Activated CD4-positive, alpha-beta memory T cell treated with anti-CD3 and anti-CD28 coated beads for 36 hours (primary cell): Measurements from ENCODE around the gene CD93. TPM values are rescaled to one million over a fixed set of nuclear protein-coding genes. Genes with fewer than 3 reads are reported as not detected.

Source experiments
- CTCF ChIA-PET: fragments of 350-600 bp; sonication (Branson Sonifier 250); formaldehyde crosslinking; loops from one replicate; lab custom pipeline; 2021; ENCODE audit warnings: antibody characterized with exemption, inconsistent platforms; lab: Charles Lee
- POLR2A ChIA-PET: fragments of 350-600 bp; sonication (Branson Sonifier 250); formaldehyde crosslinking; loops from one replicate; lab custom pipeline; 2021; ENCODE audit warnings: antibody characterized with exemption; lab: Charles Lee
- DNase-seq: peaks from one replicate; pipeline ENCODE4 v3.0.0-alpha.2; 2020
- H3K27ac Mint-ChIP-seq: one replicate; pipeline ENCODE4 v1.8.0; 2021; ENCODE audit warnings: mixed read lengths
- H3K27me3 Mint-ChIP-seq: one replicate; pipeline ENCODE4 v1.8.0; 2021; ENCODE audit warnings: mixed read lengths
- H3K36me3 Mint-ChIP-seq: one replicate; pipeline ENCODE4 v1.8.0; 2021; ENCODE audit warnings: mixed read lengths
- H3K4me1 Mint-ChIP-seq: one replicate; pipeline ENCODE4 v1.8.0; 2021; ENCODE audit warnings: low read depth, mixed read lengths
- H3K4me3 Mint-ChIP-seq: one replicate; pipeline ENCODE4 v1.8.0; 2021; ENCODE audit warnings: mild to moderate bottlenecking, mixed read lengths
- H3K9me3 Mint-ChIP-seq: one replicate; pipeline ENCODE4 v1.8.0; 2021; ENCODE audit warnings: mixed read lengths
- intact Hi-C: fragments of 100-400 bp; cut with micrococcal nuclease; formaldehyde crosslinking; loops from one replicate; pipeline ENCODE4 v1.15.1; 2023
- total RNA-seq, 2 experiments: library from RNA; stranded (reverse); gene quantifications; one replicate each; pipeline ENCODE4 v1.2.3, GENCODE V29; 2021

The CD93 gene
- total RNA-seq, 2 experiments from 2014 or later: 1.8 to 1.9 TPM

DNA sequence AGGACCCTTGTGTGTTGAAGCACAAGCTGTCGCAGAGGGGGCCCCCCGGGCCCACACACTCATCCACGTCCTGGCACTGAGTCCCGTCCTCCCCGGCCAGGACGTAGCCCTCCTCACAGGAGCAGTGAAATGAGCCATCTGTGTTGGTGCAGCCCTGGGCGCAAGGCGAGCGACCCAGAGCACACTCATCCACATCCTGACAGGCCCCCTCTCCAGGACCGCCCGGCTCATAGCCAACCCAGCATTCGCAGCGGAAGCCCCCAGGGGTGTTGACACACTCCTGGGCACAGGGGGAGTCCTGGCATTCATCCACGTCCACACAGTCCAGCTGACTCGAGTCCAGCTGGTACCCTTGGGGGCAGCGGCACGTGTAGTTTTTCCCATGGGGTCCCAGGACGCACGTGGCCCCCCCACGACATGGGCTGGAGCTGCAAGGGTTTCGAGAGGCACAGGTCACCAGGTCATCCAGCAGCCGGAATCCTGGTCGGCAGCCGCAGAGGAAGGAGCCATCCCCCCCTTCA is 1.2 kb downstream of the CD93 start:
- no peaks in the 10 kb centered on the region for H3K36me3 Mint-ChIP-seq
- CTCF ChIA-PET: no interaction called here
- no peak for DNase-seq
- no peak overlapping the region for H3K27ac Mint-ChIP-seq
- peaks cover 2% of the 10 kb centered on the region for H3K27me3 Mint-ChIP-seq
- H3K9me3 Mint-ChIP-seq: no peaks in the 10 kb centered on the region
- peaks cover 11% of the 10 kb centered on the region for H3K4me1 Mint-ChIP-seq
- intact Hi-C loops: loop anchor here (5.0 kb wide), 1 partner anchor 62 kb away; no protein-coding TSS in a partner anchor
- no peak overlapping the region for H3K4me3 Mint-ChIP-seq
- POLR2A ChIA-PET: no interaction called here

DNA sequence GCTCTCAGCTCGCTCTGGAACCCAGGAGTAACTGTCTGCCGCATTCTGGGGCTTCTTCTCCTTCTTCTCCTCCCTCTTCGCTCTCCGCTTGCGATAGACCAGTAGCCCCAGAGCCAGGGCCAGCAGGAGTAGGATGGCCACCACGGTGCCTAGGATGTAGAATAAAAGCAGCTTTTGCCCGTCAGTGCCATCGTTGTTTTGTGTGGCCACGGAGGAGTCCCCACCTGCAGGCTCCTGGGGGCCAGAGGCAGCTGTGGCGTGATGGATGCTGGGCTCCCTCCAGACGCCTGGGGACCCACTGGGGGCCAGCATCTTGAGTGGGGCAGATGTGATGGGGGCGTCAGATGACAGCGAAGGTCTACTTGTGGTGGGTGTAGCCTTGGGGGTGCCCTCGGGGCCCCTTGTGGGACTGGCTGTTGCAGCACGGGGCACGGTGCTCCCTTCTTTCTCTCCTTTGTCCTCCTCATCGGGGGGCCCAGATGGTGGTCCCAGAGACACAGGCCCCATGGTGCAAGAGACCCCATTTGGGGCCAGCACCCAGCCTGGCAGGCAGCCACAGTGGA is 1.8 kb downstream of the CD93 start:
- CTCF ChIA-PET: no interaction called here
- no peaks in the 10 kb centered on the region for H3K36me3 Mint-ChIP-seq
- no peaks in the 10 kb centered on the region for H3K9me3 Mint-ChIP-seq
- intact Hi-C loops: no loop called here
- H3K27me3 Mint-ChIP-seq: peaks cover 2% of the 10 kb centered on the region
- no peak for DNase-seq
- H3K4me3 Mint-ChIP-seq: peak overlapping the region; percentile 23
- POLR2A ChIA-PET: no interaction called here
- peaks cover 11% of the 10 kb centered on the region for H3K4me1 Mint-ChIP-seq
- H3K27ac Mint-ChIP-seq: no peak overlapping the region

DNA sequence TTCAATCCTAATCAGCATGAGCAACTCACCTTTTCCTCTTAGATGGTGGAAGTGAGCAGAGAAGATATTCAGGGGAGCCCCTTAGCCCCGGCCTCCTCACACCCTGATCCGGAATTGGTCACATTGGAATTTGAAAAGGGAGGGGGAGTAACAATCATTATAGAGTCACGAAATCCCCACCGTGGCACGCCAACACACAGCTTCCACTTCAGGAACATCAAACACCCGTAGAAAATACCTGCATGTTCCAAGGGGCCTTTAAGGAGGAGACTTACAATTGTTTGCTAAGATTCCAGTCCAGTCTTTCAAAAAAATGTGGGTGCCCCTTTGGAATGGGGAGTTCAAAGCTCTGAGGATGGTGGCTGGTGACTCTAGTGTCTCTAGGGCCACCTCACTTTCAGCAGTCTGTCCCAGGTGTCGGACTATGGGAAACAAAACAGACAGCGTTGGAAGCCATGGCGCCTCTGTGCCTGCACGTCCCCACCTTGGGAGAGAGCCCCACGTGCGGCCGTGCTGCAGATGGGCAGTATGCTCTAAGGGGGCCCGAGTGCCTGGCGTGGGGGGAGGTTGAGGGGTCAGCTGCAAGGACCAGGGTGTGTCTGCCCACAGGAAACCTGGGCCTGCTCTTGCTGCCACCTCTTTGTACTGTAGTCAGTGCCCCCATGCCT is 2.4 kb downstream of the CD93 start:
- no peak overlapping the region for H3K4me3 Mint-ChIP-seq
- ChIA-PET CTCF (no interaction called here), POLR2A (no interaction called here)
- no peaks in the 10 kb centered on the region for H3K36me3 Mint-ChIP-seq
- peaks cover 2% of the 10 kb centered on the region for H3K27me3 Mint-ChIP-seq
- intact Hi-C loops: no loop called here
- peaks cover 11% of the 10 kb centered on the region for H3K4me1 Mint-ChIP-seq
- DNase-seq: no peak
- H3K9me3 Mint-ChIP-seq: no peaks in the 10 kb centered on the region
- H3K27ac Mint-ChIP-seq: no peak overlapping the region

DNA sequence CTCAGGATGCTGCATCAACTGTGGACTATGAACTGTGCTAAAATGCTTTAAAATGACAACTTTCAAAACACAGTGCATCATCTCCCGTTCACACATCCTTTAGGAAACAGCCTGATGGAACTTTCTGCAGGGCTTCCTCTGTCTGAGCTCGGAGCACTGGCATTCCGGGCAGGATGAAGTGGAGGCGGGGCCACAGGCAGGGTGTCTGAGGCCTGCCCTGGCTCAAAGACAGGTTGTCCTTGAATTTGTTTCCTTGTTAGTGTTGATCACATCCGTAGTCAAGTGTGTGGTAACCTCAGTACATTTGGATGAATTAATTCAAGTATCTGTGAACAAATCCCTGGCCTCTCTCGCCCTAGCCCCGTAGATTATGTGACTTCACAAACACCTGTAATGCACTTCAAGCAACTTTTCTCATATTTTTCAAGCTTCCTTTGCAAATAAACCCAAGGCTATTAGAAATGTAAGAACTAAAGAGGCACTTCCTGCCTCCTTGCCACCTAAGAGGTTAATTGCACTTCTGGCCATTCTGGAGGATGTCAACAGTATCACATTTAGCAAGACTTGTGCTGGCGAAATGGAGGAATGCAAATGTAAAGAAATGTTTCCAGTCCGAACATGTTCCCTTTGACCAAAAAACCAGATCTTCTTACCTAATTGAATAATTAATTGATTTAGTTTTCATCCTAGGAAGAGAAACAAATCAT is 3.1 kb downstream of the CD93 start:
- H3K36me3 Mint-ChIP-seq: no peaks in the 10 kb centered on the region
- no peak overlapping the region for H3K27ac Mint-ChIP-seq
- intact Hi-C loops: no loop called here
- H3K9me3 Mint-ChIP-seq: no peaks in the 10 kb centered on the region
- CTCF ChIA-PET: no interaction called here
- no peak for DNase-seq
- peaks cover 11% of the 10 kb centered on the region for H3K4me1 Mint-ChIP-seq
- H3K27me3 Mint-ChIP-seq: peaks cover 2% of the 10 kb centered on the region
- H3K4me3 Mint-ChIP-seq: no peak overlapping the region
- POLR2A ChIA-PET: no interaction called here

DNA sequence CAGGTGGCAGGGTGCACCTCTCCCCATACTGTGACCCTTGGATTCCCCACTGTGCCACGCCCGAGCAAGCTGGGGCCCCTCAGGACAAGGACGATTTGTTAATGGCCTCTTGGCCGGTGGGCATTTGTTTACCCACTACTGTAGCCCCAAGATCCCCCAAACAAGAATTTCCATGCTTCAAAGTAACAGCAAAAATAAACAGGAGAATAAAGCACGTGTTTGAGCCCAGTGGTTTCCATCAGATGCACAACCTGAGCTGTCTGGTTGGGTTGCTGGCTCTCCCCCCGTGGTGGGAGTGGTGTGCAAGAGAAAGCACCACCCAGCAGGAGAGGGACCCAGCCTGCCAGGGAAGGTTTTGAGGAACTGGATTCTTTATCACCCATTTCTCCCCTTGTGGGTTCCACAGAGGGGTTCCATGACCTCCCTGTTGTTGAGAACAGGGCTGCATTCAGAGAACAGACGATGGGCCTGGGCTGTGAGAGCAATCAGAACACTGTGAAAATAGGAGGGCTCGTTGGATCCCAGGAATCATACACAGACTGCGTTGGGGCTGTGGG is 4.8 kb downstream of the CD93 start:
- no peaks in the 10 kb centered on the region for H3K9me3 Mint-ChIP-seq
- no peaks in the 10 kb centered on the region for H3K36me3 Mint-ChIP-seq
- no peak for DNase-seq
- CTCF ChIA-PET: interaction anchor here (1.0 kb wide), 1 partner anchor 38 kb away, joined by 3 read pairs; no protein-coding TSS in a partner anchor
- peaks cover 6% of the 10 kb centered on the region for H3K4me1 Mint-ChIP-seq
- intact Hi-C loops: no loop called here
- H3K4me3 Mint-ChIP-seq: no peak overlapping the region
- H3K27me3 Mint-ChIP-seq: no peaks in the 10 kb centered on the region
- POLR2A ChIA-PET: no interaction called here
- H3K27ac Mint-ChIP-seq: no peak overlapping the region

DNA sequence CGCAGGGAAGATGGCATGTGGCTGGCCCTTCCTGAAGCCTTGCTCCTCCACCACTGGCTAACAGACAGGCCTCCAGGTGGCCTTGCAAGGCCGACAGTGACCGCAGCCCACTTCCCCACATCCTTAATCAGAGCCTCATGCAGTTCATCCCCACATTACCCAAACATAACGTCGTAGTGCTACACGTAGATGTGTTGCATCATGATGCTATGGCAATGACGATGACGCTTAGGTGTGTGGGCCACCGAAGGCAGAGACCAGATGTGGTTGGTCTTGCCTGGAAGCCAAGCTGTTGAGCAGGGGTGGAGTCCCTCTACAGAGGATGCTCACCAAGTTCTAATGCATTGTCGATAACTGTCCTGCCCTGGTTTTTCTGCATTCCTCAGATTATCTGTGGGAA is 5.6 kb downstream of the CD93 start:
- intact Hi-C loops: no loop called here
- no peaks in the 10 kb centered on the region for H3K36me3 Mint-ChIP-seq
- peaks cover 4% of the 10 kb centered on the region for H3K4me1 Mint-ChIP-seq
- H3K27ac Mint-ChIP-seq: no peak overlapping the region
- no peak overlapping the region for H3K4me3 Mint-ChIP-seq
- H3K27me3 Mint-ChIP-seq: no peaks in the 10 kb centered on the region
- H3K9me3 Mint-ChIP-seq: no peaks in the 10 kb centered on the region
- POLR2A ChIA-PET: no interaction called here
- CTCF ChIA-PET: interaction anchor here (1.0 kb wide), 1 partner anchor 38 kb away, joined by 3 read pairs; no protein-coding TSS in a partner anchor
- no peak for DNase-seq

DNA sequence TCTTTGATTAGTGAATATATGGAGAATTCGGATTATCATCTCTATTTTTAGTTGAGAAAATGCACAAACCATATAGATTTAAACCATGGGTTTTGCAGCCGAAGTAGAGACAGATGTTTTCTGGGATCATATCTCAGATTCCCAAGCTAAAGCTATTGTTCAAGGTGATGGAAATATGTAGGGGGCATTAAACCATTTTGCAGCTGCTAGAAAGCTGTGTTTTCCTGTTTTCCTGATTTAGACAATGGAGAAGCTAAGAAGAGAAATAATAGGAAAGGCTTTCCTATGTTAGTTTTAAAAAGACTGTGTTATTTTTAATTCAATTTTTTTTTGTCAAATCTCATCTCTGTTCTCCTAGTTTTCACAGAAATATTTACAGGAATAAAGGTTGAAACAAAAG is 6.2 kb downstream of the CD93 start:
- POLR2A ChIA-PET: no interaction called here
- Mint-ChIP-seq H3K27me3 (no peaks in the 10 kb centered on the region), H3K36me3 (no peaks in the 10 kb centered on the region), H3K4me3 (no peak overlapping the region), H3K4me1 (peaks cover 4% of the 10 kb centered on the region), H3K27ac (no peak overlapping the region), H3K9me3 (no peaks in the 10 kb centered on the region)
- intact Hi-C loops: no loop called here
- CTCF ChIA-PET: no interaction called here
- DNase-seq: no peak

DNA sequence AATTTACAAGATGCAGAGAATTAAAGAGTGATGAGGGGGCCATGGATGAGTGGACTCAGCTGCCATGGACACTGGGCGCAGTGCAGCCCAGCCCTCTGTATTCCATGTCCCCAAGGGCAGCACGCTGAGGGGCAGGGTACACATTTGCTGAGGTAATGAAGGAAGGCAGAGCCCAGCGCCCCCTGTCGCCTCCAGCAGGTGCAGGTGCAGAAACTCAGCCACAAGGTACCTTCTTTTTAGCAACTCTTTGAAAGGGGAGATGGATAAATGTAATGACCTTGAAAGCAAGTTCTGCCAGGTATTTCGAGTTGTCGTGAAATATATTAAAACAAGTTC is 7.1 kb downstream of the CD93 start:
- H3K9me3 Mint-ChIP-seq: no peaks in the 10 kb centered on the region
- CTCF ChIA-PET: no interaction called here

DNA sequence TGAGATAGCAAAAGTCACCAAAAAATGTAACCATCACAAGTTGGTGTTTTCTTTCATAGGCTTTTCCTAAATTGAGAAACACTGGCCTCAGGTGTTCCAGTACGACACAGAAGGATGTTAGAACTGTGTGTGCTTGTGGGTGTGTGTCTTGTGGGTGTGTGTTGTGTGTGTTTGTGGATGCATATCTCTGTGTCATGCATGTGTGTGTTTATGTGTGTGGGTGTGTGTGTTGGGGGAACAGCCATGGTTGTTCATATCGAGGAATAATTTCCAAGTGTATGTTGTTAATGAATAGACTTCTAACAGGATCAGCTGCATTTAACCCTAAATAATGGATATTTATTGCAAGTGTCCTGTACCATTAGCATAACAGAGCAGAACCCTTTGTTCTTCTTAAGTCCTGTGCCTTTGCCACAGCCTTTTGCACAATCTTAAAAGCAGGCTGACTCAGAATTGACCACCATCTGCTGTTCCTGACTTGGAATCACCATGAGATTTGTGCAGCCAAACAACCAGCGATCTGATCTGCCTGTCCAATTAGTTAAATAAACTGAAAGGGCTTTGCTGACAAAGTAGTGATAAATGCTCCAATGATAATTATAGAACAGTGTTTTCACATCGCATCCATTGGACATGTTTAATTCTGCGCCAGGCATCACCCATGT is 7.6 kb downstream of the CD93 start:
- Mint-ChIP-seq H3K9me3 (no peaks in the 10 kb centered on the region), H3K36me3 (no peaks in the 10 kb centered on the region), H3K27ac (no peak overlapping the region), H3K4me3 (no peak overlapping the region), H3K27me3 (no peaks in the 10 kb centered on the region), H3K4me1 (peaks cover 3% of the 10 kb centered on the region)
- ChIA-PET POLR2A (no interaction called here), CTCF (no interaction called here)
- intact Hi-C loops: no loop called here
- no peak for DNase-seq

More for the DNA sequence above, 7.1 kb downstream of the CD93 start:
- no peak for DNase-seq
- Mint-ChIP-seq H3K36me3 (no peaks in the 10 kb centered on the region), H3K4me3 (no peak overlapping the region), H3K4me1 (peaks cover 3% of the 10 kb centered on the region), H3K27ac (no peak overlapping the region), H3K27me3 (no peaks in the 10 kb centered on the region)
- POLR2A ChIA-PET: no interaction called here
- intact Hi-C loops: no loop called here

DNA sequence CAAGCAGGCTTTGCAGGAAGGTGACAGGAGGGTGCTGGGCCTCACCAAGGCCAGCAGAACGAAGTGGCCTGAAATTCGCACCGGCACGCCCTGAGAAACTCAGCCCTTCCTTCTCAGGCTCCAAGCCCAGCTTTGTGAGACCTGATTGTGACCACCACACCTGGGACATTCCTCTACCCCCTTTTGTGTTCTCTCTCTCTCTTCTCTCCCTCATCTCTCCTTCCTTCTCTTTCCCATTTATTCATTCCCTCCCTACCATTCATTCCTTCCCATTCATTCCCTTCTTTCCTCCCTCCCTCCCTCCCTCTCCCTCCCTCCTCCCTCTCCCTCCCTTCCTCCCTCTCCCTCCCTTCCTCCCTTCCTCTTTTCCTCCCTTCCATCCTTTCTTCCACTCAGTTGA is 8.8 kb downstream of the CD93 start:
- no peak for DNase-seq
- intact Hi-C loops: no loop called here
- Mint-ChIP-seq H3K27ac (no peak overlapping the region), H3K4me3 (no peak overlapping the region), H3K4me1 (no peaks in the 10 kb centered on the region), H3K36me3 (no peaks in the 10 kb centered on the region), H3K9me3 (no peaks in the 10 kb centered on the region), H3K27me3 (no peaks in the 10 kb centered on the region)
- ChIA-PET CTCF (no interaction called here), POLR2A (no interaction called here)

DNA sequence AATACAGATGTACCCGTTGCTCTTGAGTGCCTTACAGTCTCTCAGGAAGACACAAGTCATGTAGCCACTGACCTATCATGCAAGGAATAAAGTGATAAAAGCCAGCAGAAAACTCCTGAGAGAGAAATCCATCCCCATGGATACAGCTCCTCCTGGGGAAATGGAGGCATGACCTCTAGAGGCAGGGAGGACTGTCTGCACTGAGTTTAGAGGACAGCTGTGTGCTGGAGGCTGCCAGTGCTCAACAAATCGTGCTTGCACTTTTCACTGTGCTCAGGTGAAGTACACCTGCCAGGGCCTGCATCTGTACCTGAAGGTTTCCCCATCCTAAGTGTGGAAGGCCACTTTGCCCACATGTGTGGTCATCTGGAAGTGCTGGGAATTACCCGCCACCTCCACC is 12.1 kb downstream of the CD93 start:
- POLR2A ChIA-PET: no interaction called here
- intact Hi-C loops: no loop called here
- Mint-ChIP-seq H3K27ac (no peak overlapping the region), H3K9me3 (no peaks in the 10 kb centered on the region), H3K36me3 (no peaks in the 10 kb centered on the region), H3K4me3 (no peak overlapping the region), H3K4me1 (no peaks in the 10 kb centered on the region), H3K27me3 (no peaks in the 10 kb centered on the region)
- CTCF ChIA-PET: no interaction called here
- DNase-seq: no peak
